GM19468 (cell line): Measurements from ENCODE around the gene USO1.
"Not testable (repeated sequence)": the region's sequence is repeated elsewhere in the genome, so short reads cannot be mapped to it uniquely, and the experiment has no call there.

Source experiments
- ATAC-seq: cut with Tn5 transposase; IDR thresholded peaks from one replicate; pipeline ENCODE4 v1.9.1; 2021; ENCODE audit warnings: mild to moderate bottlenecking, moderate library complexity, moderate number of reproducible peaks; ENCODE audit not compliant: unreplicated experiment; ENCODE audit errors: extremely low read depth

The USO1 gene

GRCh38 chr4:75724066-75724866 is at the start of gene USO1:
USO1 (plus strand) TSS chr4:75724577; CDS start chr4:75724820, 243 bp downstream.
- peak; percentile 81 for ATAC-seq

GRCh38 chr4:75675004-75675531 is 49.3 kb upstream of the USO1 start:
- no peak for ATAC-seq

- ATAC-seq, result no peak
These were observed 45.9 kb upstream of the USO1 start for GRCh38 chr4:75678473-75678872.

GRCh38 chr4:75678965-75679364 is 45.4 kb upstream of the USO1 start:
- ATAC-seq, result no peak

GRCh38 chr4:75679876-75680575 is 44.4 kb upstream of the USO1 start:
- no peak for ATAC-seq

GRCh38 chr4:75683482-75684155 is 40.8 kb upstream of the USO1 start:
- no peak for ATAC-seq

GRCh38 chr4:75685546-75686189 is 38.7 kb upstream of the USO1 start:
- no peak for ATAC-seq

GRCh38 chr4:75686346-75686745 is 38.0 kb upstream of the USO1 start:
- no peak for ATAC-seq

- ATAC-seq, result not testable (repeated sequence)
These were observed 37.3 kb upstream of the USO1 start for GRCh38 chr4:75687125-75687524.

GRCh38 chr4:75692066-75692465 is 32.3 kb upstream of the USO1 start:
- ATAC-seq, result not testable (repeated sequence)

GRCh38 chr4:75696071-75696470 is 28.3 kb upstream of the USO1 start:
- ATAC-seq, result no peak

GRCh38 chr4:75696581-75696980 is 27.8 kb upstream of the USO1 start:
- ATAC-seq, result no peak

GRCh38 chr4:75698162-75698962 is 26.0 kb upstream of the USO1 start:
- ATAC-seq, result peak; percentile 45

- ATAC-seq, result peak; percentile 18
These were observed 25.5 kb upstream of the USO1 start for GRCh38 chr4:75698963-75699228.

- no peak for ATAC-seq
These were observed 25.1 kb upstream of the USO1 start for GRCh38 chr4:75699299-75699698.

- ATAC-seq, result no peak
These were observed 21.4 kb upstream of the USO1 start for GRCh38 chr4:75702919-75703411.

GRCh38 chr4:75705198-75705977 is 19.0 kb upstream of the USO1 start:
- ATAC-seq, result no peak

- no peak for ATAC-seq
These were observed 16.1 kb upstream of the USO1 start for GRCh38 chr4:75708218-75708691.

GRCh38 chr4:75710246-75710645 is 14.1 kb upstream of the USO1 start:
- no peak for ATAC-seq
